NCI-H146 treated with DMSO at 0.1 percent for 48 hours (cell line): ENCODE data around the gene BCL2L15.
"Not testable (repeated sequence)": the region's sequence is repeated elsewhere in the genome, so short reads cannot be mapped to it uniquely, and the experiment has no call there.

ENCODE experiments used
- DNase-seq: peaks from one replicate; lab custom pipeline; 2025; ENCODE audit not compliant: unreplicated experiment; lab: John Stamatoyannopoulos, UW

The BCL2L15 gene

GRCh38 chr1:113872219-113872935 is 15.0 kb downstream of the BCL2L15 start:
- no peak for DNase-seq

GRCh38 chr1:113871597-113872113 is 15.7 kb downstream of the BCL2L15 start, which contains the start of gene PTPN22:
PTPN22 (minus strand) TSS chr1:113871712.
- DNase-seq: no peak

- DNase-seq: no peak
Observed at GRCh38 chr1:113870778-113871177, 16.6 kb downstream of the BCL2L15 start.

DNA sequence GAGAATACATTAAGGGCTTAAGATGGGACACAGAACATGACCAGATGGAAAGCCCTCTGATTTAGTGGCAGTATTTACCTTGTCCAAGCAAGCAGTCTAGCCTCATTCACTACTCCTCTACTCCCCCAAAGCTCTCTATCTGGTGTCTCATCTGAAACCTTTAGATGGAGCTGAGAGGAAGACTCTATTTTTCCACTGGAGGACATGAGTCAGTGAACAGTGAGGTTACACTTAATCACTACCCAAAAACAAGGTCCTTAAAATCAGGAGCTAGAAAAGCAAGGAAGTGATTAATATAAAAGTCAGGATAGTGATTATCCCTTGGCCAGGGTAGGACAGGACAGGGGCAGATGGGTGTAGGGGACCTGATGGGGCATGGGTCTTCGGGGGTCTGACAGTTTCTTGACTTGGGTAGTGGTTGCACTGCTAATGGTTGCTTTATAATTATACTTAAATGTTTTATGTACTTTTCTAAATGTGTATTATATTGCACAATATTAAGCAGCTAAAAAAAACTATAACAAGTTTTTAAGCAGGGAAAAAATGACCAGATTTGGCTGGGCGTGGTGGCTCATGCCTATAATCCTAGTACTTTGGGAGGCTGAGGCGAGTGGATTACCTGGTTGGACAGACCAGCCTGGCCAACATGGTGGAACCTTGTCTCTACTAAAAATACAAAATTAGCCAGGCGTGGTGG is 18.8 kb downstream of the BCL2L15 start:
- no peak for DNase-seq

GRCh38 chr1:113861641-113862040 is 25.7 kb downstream of the BCL2L15 start:
- DNase-seq: no peak

- no peak for DNase-seq
Observed at GRCh38 chr1:113860891-113861290, 26.5 kb downstream of the BCL2L15 start.

GRCh38 chr1:113859478-113860175 is 27.8 kb downstream of the BCL2L15 start:
- no peak for DNase-seq

DNA sequence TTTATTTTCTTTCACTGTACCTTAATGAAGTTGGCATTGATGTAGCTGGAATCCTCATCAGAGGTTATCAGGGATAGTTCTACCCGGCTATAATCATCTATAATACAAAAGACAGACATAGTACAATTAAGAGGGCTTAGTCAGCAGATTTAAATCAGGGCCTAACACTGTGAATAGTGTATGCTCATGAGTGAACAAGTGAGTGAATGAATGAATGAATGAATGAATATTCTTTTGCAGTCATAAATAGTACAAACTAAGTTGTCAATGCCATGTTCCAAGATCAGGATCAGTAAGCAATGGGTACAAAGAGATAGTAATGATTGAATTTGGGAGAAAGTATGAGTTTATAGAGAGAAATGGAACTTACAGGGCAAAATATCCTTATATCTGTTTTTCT is 28.4 kb downstream of the BCL2L15 start:
- DNase-seq: no peak

DNA sequence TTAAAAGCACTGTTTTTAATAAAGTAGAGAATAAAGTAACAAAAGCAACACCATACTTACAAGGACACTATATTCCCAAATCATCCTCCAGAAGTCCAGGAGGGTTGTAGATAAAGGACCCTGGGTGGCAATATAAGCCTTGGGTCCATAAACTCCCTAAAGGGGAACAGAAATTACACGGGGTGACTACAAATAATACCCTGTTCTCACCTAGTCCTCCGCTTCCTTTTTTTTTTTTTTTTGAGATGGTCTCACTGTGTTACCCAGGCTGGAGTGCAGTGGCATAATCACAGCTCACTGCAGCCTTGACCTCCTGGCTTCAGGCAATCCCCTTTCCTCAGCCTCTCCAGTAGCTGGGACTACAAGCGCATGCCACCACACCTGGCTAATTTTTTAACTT is 29.0 kb downstream of the BCL2L15 start:
- no peak for DNase-seq

DNA sequence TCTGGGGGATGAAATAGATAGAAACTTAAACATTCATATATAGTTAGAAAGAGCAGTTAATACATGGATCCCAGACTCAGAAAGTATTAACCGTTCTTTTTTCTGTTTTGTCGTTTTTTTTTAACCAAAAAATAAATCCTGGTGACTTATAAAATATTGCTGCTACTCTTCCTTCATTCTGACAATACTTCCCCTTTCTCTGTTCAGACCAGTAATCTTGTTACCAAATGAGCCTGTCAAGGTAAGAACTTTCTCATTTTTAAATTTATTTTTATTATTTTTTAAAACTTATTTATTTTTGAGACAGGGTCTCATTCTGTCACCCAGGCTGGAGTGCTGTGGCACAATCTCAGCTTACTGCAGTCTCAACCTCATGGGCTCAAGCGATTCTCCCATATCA is 29.6 kb downstream of the BCL2L15 start:
- no peak for DNase-seq

DNA sequence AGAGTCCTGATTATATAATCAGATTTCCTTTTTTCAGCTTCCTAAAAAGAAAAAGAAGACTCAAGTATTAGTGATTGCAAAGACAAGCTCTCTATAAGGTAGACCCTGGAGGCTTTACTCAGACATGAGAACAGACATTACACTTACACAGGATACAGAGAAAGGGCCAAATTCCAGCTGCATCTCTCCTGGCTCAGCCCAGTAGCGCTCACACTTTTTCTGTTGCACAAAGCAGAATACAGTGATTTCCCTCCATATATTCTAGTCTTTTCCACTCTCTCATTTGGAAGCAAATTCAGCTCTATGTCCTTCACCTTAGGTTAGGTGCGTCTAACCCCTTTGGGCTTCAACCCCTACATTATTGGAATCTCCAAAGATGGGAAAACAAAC is 31.0 kb downstream of the BCL2L15 start:
- DNase-seq: no peak

DNA sequence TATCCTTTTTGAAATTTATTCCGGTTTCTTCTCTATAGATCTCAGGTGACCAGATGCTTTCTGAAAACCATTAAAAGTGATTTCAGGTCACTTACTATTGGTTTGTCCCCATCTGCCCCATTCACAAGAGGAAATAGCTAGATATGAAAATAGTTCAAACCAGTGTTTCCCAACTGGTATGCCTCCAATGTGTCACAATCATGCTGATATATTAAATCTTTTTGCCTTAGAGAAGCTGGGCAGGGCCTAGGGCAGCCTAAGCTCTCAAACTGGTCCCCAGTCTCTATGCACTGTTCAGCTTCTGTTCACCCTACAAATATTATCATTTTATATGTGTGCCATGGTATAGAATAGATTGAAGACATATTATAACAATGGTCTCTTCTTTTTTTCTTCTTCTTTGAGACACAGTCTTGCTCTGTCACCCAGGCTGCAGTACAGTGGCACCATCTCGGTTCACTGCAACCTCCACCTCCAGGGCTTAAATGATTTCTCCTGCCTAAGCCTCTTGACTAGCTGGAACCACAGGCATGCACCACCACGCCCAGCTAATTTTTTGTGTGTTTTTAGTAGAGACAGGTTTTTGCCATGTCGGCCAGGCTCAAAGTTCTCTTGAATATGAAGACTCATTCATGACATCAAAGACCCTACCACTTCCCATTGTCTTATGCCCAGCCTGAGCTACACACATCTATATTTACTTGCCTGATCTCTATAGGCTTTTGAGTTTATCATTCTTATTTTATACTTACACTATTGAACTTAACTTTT is 31.6 kb downstream of the BCL2L15 start:
- no peak for DNase-seq

DNA sequence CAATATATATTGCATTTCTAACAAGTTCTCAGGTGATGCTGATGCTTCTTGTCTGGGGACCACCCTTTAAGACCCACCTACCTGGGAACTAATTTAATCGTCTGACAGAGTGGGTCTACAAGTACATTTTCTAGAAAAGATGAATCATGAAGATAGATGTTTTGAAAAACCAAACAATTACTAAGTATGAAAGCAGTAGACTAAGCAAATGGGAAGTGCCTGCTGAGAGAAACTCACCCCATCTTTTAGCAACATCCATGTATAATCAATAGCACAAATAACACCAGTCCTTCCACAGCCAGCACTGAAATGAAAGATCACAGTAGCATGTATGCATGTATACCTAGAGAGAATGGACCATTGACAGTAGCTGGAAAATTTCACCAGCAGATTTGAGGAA is 33.1 kb downstream of the BCL2L15 start:
- no peak for DNase-seq

- not testable (repeated sequence) for DNase-seq
Observed at GRCh38 chr1:113852694-113853093, 34.7 kb downstream of the BCL2L15 start.

DNA sequence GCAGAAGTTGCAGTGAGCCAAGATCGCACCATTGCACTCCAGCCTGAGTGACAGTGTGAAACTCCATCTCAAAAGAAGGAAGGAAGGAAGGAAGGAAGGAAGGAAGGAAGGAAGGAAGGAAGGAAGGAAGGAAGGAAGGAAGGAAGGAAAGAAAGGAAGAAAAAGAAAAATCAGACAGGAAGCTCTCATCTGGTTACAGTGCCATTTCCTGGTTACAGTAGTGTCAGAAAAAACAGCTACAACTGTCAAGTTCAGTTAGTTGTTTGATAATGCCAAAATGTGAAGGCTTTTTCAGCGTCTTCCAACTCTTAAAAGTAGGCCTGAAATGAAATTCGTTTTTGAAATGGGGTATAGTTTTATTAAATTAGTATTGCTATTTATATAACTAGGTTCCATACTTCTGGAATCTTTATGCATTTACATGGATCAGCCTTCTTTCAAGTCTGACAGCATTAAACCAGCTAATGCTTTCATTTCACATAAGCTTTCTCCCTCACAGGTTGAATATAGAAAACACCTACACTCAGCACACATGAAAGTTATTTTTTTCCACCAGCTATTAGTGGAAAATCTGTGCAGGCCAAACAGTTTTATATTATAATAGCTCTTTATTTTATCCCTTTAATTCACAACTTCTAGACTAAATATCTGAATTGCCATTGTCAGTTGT is 37.1 kb downstream of the BCL2L15 start:
- no peak for DNase-seq

GRCh38 chr1:113849072-113849471 is 38.3 kb downstream of the BCL2L15 start:
- DNase-seq: no peak

DNA sequence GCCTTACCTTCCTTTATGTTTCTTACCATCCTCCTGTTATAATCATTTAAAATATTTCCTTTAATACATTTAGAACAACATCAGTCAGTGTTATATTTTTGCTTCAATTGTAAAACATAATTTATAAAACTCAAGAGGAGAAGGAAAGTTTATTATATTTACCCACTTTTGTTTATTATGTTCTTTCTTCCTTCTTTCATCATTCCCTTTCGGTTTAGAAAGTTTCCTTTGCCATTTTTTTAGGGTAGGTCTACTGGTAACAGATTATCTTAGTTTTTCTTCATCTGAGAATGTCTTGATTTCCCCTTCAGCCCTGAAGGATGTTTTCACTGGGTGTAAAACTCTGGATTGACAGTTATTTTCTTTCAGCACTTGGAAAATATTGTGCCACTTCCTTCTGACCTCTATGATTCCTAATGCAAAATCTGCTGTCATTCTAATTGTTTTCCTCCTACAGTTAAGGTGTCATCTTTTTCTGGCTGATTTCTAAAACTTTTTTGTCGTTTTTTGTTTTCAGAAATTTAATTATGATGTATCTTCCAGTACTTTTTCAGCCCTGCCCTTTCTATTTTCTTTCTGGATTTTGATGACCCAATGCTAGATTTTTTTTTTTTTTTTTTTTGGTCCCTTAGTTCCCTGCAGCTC is 40.9 kb downstream of the BCL2L15 start:
- DNase-seq: no peak

GRCh38 chr1:113836534-113836933 is 50.8 kb downstream of the BCL2L15 start:
- no peak for DNase-seq

GRCh38 chr1:113835686-113836290 is 51.6 kb downstream of the BCL2L15 start:
- DNase-seq: peak; percentile 25

- no peak for DNase-seq
Observed at GRCh38 chr1:113834716-113835115, 52.7 kb downstream of the BCL2L15 start.
